Measurements from ENCODE around the gene BMP5.
"Not testable (repeated sequence)": the region's sequence is repeated elsewhere in the genome, so short reads cannot be mapped to it uniquely, and the experiment has no call there.

Gene BMP5

GRCh38 chr6:55913228-55914195 lies 38.1 kb upstream of the BMP5 start:
- Histone ChIP-seq H3K4me3 (ENCODE audit: low read length) (no peak overlapping the region), H3K4me2 (ENCODE audit: low read depth, low read length) (no peak overlapping the region), H3K9me3 (replicated peaks; ENCODE audit: insufficient read depth, low read length) (no peaks in the 10 kb centered on the region), H3K79me2 (ENCODE audit: low read length) (no peaks in the 10 kb centered on the region), H3K36me3 (replicated peaks; ENCODE audit: insufficient read depth, low read length) (no peaks in the 10 kb centered on the region), H3K27me3 (replicated peaks; ENCODE audit: insufficient read depth, low read length) (no peaks in the 10 kb centered on the region), H3K4me1 (ENCODE audit: low read length) (no peaks in the 10 kb centered on the region), H2AFZ (ENCODE audit: low read length) (no peak overlapping the region), H3K9me2 (replicated peaks; ENCODE audit: insufficient read depth, low read length) (no peaks in the 10 kb centered on the region), H3K9ac (ENCODE audit: low read length) (no peak overlapping the region), H3F3A (ENCODE audit: insufficient read depth, low read length) (no peaks in the 10 kb centered on the region; the same call in 1 of the 2 replicates), H4K20me1 (ENCODE audit: insufficient read depth, low read length) (no peaks in the 10 kb centered on the region), H3K27ac (ENCODE audit: low read length) (no peak overlapping the region)
- no peak for DNase-seq
- TF ChIP-seq EZH2 (optimal IDR thresholded peaks at IDR 0.05; ENCODE audit: low read depth, low read length) (no peak), EZH2phosphoT487 (IDR thresholded peaks at IDR 0.05; ENCODE audit: low read length) (no peak), CTCF (IDR thresholded peaks at IDR 0.05; ENCODE audit: low read length) (no peak)

- not testable (repeated sequence) for H3K27ac ChIP-seq (ENCODE audit: low read length)
Observed at GRCh38 chr6:55910466-55910865, 35.1 kb upstream of the BMP5 start.

GRCh38 chr6:55909911-55910310 lies 34.5 kb upstream of the BMP5 start:
- H4K20me1 ChIP-seq (ENCODE audit: insufficient read depth, low read length); H3K4me2 ChIP-seq (ENCODE audit: low read depth, low read length); H2AFZ ChIP-seq (ENCODE audit: low read length); DNase-seq; H3K4me1 ChIP-seq (ENCODE audit: low read length); H3K27ac ChIP-seq (ENCODE audit: low read length); H3K36me3 ChIP-seq (replicated peaks; ENCODE audit: insufficient read depth, low read length); H3K27me3 ChIP-seq (replicated peaks; ENCODE audit: insufficient read depth, low read length); H3K9me2 ChIP-seq (replicated peaks; ENCODE audit: insufficient read depth, low read length); H3K4me3 ChIP-seq (ENCODE audit: low read length); H3K9me3 ChIP-seq (replicated peaks; ENCODE audit: insufficient read depth, low read length); H3K9ac ChIP-seq (ENCODE audit: low read length); H3K79me2 ChIP-seq (ENCODE audit: low read length); H3F3A ChIP-seq (ENCODE audit: insufficient read depth, low read length): not testable (repeated sequence)

More at GRCh38 chr6:55910466-55910865, 35.1 kb upstream of the BMP5 start:
- H3K4me1 ChIP-seq (ENCODE audit: low read length); DNase-seq; H3K9me3 ChIP-seq (replicated peaks; ENCODE audit: insufficient read depth, low read length); H3K79me2 ChIP-seq (ENCODE audit: low read length); H3K4me2 ChIP-seq (ENCODE audit: low read depth, low read length); H3K36me3 ChIP-seq (replicated peaks; ENCODE audit: insufficient read depth, low read length); H3F3A ChIP-seq (ENCODE audit: insufficient read depth, low read length); H3K9ac ChIP-seq (ENCODE audit: low read length); H2AFZ ChIP-seq (ENCODE audit: low read length); H3K27me3 ChIP-seq (replicated peaks; ENCODE audit: insufficient read depth, low read length); H4K20me1 ChIP-seq (ENCODE audit: insufficient read depth, low read length); H3K4me3 ChIP-seq (ENCODE audit: low read length); H3K9me2 ChIP-seq (replicated peaks; ENCODE audit: insufficient read depth, low read length): not testable (repeated sequence)

GRCh38 chr6:55902796-55903195 lies 27.4 kb upstream of the BMP5 start:
- no peaks in the 10 kb centered on the region for H3K4me1 ChIP-seq (ENCODE audit: low read length)
- H3K4me3 ChIP-seq (ENCODE audit: low read length): no peak overlapping the region
- DNase-seq: no peak
- no peaks in the 10 kb centered on the region for H3F3A ChIP-seq (ENCODE audit: insufficient read depth, low read length)
- no peak for TF ChIP-seq EZH2 (optimal IDR thresholded peaks at IDR 0.05; ENCODE audit: low read depth, low read length)
- TF ChIP-seq CTCF (IDR thresholded peaks at IDR 0.05; ENCODE audit: low read length): no peak
- TF ChIP-seq EZH2phosphoT487 (IDR thresholded peaks at IDR 0.05; ENCODE audit: low read length): no peak
- H2AFZ ChIP-seq (ENCODE audit: low read length): no peak overlapping the region
- no peaks in the 10 kb centered on the region for H3K9me3 ChIP-seq (replicated peaks; ENCODE audit: insufficient read depth, low read length)
- no peak overlapping the region for H3K27ac ChIP-seq (ENCODE audit: low read length)
- no peak overlapping the region for H3K4me2 ChIP-seq (ENCODE audit: low read depth, low read length)
- H3K79me2 ChIP-seq (ENCODE audit: low read length): no peaks in the 10 kb centered on the region
- no peaks in the 10 kb centered on the region for H3K36me3 ChIP-seq (replicated peaks; ENCODE audit: insufficient read depth, low read length)
- no peaks in the 10 kb centered on the region for H4K20me1 ChIP-seq (ENCODE audit: insufficient read depth, low read length)
- H3K9me2 ChIP-seq (replicated peaks; ENCODE audit: insufficient read depth, low read length): no peaks in the 10 kb centered on the region
- no peak overlapping the region for H3K9ac ChIP-seq (ENCODE audit: low read length)
- H3K27me3 ChIP-seq (replicated peaks; ENCODE audit: insufficient read depth, low read length): no peaks in the 10 kb centered on the region

Data from MM.1S (cell line).